ENCODE data around the gene HHATL.
A peak's percentile ranks its signal among the peaks of the same experiment; 100 is the strongest.

HHATL gene, protein sequence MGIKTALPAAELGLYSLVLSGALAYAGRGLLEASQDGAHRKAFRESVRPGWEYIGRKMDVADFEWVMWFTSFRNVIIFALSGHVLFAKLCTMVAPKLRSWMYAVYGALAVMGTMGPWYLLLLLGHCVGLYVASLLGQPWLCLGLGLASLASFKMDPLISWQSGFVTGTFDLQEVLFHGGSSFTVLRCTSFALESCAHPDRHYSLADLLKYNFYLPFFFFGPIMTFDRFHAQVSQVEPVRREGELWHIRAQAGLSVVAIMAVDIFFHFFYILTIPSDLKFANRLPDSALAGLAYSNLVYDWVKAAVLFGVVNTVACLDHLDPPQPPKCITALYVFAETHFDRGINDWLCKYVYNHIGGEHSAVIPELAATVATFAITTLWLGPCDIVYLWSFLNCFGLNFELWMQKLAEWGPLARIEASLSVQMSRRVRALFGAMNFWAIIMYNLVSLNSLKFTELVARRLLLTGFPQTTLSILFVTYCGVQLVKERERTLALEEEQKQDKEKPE

DNA sequence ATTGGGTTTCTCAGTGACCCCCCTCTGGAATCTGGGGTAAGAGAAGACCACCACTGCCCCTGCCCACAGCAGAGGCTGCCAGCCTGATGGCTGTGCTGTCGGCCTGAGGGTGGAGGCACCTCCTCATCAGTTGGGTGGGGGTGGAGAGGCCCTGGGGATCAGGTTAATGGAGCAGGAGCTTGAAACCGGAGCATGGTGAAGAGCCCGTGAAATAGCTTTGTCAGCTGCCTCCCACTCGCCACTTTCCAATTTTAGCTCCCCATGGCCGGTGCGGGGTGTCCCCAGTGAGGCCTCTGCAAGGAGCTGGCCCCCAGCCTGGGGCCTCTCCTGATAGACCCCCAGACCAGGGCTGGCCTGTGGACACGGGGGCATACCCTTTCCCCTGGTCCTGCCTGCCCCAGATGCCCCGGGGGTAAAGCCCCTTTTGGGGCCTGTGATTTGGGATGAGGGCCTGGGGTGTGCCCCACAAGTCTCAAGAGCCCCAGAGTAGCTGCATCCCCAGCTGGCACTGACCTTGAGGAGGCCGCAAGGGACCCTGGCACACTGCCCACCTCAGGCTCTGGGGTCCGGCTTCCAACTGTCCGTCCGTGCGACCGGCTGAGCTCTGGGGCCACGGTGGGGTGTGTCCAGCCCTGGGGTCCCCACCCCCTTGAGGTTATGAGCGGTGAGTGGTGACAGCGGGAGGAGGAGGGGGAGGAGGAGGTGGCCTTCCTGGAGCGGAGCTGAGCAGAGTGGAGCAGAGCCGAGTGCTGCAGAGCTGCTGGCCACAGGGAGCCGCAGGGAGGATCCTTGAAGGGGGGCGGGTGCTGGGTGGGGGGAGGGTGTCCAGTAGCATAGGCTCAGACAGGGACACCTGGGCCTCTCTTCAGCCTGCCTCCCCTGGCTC lies at the start of gene HHATL:
HHATL (minus strand) TSS at position 733 of the 886 bp plus-strand sequence. CDS start 1,972 bp downstream, outside the sequence.
- no peak for DNase-seq

DNA sequence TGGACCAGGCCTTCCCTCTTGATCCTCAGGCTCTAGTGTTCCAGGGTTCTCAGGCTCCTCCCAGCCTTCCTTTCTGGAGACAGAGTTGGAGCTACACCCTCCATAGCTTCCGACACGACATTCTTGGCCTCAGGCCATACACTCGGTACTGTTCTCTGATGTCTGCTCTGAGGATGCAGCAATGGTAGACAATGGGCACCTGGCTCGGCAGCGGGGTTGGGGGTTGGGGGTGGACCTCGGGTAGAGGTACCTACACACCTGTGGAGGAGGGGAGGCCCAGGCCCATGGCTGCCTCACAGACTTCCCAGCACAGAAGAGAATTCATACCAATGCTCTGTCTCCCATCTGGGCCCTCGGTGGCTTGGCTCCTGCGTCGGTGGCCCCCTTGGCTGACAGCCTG lies 49.0 kb upstream of the HHATL start:
- DNase-seq: no peak

DNA sequence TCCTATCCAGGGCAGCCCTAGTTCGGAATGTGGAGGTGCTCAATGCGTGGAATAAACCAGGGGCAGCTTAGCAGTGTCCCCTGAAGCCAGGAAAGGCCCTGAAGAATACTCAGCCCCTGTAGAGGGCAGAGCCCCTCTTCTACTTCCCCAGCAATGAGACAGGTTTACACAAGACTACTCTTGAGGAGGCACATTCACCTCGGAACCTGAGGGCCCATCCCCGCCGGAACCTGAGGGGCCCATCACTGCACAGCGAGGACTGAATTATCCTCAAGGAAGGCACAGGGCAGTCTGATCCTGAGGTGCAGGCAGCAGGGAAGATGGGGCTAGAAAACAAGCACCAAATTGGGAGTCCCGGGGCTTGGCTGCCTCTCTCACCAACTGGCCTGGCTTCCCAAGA lies 48.2 kb upstream of the HHATL start:
- DNase-seq: no peak

DNA sequence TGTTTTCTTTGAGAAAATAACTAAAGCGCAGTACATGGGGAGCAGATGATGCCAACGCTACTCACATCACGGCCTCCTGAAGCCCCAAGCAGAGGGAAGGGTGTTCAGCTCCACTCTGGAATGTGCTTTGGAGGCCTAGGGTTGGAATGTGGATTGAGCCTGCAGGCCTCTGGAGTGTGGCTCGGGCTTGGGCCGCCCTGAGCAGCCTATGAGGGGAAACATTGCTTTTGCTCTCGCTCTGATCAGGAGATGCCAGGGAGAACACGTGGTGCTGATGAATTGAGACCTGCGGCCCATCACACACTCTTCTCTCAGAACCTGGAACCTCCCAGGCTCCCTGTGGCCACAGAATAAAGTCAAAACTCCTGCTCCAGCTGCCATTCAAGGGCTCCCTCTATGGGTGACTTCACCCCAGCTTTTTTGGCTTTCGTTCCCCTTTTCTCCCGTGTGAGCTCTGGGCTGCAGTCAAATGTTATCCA lies 47.2 kb upstream of the HHATL start:
- DNase-seq: no peak

DNA sequence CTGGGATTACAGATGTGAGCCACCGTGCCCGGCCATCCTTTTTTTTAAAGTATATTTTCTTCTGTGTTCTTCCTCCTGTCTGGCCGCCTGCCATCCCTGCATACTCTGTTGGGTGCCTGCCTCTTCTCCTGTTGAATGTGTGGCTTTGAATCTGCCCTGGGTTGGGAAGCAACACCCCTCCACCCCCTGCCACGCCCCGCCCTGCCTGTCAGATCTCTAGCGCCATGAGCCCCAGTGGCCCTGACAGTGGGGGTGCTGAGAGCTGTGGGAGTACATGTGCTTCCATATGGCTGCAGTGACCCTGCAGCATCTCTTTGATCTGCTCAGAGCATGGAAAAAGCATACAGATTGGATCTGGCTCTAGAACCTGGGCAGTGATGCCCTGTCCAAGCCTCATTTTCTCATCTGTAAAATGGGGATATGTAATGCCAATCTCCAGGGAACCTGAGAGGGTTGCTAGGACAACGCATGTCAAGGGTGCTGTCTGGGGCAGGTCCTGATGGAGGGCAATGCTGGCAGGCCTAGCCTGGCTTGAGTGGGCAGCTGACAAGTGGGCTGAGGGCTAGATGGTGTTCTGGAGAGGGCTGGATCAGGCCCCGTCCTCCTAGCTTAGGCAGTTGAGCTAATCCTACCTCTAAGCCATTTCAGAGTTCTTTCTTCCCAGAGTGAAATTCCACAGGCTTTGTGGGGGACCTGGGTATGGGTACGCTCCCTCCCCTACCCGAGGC lies 46.6 kb upstream of the HHATL start:
- no peak for DNase-seq

DNA sequence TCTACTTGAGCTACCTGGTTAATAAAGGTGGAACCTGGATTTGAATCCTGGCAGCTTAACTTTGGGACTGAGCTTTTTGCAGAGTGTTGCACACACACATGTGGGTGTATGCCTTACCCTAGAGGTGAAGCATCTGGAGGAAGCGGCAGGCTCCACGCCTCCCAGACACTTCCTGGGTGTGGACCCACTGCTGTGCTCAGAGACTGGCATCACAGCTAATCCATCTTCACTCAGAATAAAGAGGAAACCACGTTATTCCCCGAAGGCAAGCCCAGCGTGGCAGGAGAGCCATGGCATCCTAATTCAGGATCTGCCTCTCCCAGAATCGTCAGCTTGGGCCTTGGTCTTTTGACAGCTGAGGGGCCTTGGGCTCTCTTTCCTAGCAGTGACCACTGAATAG lies 45.0 kb upstream of the HHATL start:
- DNase-seq: peak; percentile 32

DNA sequence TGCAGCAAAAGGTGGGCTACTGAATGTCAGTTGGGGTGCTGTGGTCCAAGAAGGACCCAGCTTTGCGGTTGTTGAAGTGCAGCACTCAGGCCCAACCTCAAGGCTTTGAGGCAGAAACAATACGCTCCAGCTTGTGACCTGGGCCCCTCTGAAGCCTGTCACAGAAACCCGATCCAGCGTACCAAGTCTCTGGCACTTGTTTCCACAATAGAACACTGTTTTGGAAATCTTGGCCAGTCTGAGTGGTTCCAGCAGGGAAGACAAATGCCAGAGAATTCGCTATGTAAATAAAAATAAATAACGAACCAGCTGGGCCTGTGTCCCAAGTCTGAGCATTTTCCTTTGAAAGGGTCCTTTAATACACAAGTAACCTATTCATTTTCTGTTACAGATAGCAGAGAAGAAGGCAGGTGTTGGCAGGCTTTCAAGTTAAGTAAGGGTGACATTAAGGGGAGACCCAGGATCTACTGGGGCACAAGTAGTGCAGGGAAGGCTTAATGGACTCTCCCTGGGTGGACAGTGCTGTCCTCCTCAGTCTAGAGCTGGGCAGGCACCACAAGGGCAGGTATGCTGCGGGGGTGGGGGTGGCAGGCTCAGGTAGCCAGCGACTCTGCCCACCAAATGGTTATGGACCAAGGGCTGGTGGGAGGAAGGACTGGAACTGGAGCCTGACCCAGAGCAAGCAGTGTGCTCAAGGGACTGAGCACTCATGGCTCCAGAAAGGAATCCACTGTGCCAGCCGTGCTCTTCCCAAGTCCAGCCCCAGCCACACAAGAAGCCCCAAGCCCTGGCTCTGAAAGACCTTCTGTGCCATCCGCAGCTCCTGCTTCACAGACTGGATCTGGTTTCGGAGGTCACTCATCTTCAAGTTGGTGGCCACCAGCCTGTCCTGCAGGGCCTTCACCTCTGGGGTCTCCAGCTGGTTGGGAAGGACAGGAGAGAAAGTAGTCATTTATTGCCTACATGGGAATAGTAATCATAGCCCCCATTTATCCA lies 44.2 kb upstream of the HHATL start:
- DNase-seq: no peak

DNA sequence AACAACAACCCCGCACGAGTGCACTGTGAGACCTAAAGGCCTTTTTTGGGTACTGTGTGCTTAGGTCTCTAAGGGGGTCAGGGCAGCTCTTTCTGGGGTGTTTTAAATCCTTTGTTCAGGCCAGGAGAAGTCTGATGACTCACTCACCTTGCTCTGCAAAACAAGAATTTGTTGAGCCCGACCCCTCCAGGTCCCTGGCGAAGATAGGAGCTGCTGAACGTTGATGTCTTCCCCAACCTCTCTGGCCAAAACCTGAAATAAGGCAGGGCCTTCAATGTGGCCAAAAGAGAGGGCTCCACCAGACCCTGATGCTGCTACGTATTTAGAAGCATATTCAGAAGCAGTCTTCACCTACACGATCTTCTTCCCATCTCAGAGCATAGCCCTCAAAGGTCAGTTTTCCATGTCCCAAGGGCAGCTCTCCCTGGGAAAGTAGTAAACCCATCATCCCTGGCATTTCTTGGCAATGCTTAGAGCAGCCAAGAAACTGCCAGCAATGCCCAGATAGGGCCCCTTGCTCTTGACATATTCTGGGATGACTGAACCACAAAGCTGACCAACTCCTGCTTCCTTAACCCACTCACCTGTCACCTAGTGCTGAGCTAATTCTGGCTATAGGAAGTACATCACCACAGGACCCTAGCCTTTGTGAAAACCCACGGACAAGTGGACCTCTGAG lies 43.3 kb upstream of the HHATL start:
- DNase-seq: no peak

DNA sequence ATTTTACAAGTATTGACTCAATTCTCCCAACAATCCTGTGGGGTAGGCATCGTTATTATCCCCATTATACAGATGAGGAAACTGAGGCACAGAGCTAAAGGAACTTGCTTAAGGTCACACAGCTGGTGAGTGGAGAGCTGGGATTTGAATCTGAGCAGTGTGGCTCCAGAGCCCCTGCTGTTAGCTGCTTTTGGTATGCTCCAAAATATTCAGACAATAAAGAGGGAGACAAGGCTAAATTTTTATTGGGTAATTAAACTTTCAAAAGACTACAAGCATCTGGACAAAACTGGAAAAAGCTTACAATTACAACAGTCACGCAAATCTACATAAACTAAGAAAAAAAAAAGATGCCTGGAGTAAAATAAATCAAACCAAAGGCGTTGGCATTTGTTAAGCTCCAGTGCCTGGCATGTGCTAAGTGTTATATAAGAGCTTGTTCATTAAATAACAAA lies 42.7 kb upstream of the HHATL start:
- DNase-seq: no peak

DNA sequence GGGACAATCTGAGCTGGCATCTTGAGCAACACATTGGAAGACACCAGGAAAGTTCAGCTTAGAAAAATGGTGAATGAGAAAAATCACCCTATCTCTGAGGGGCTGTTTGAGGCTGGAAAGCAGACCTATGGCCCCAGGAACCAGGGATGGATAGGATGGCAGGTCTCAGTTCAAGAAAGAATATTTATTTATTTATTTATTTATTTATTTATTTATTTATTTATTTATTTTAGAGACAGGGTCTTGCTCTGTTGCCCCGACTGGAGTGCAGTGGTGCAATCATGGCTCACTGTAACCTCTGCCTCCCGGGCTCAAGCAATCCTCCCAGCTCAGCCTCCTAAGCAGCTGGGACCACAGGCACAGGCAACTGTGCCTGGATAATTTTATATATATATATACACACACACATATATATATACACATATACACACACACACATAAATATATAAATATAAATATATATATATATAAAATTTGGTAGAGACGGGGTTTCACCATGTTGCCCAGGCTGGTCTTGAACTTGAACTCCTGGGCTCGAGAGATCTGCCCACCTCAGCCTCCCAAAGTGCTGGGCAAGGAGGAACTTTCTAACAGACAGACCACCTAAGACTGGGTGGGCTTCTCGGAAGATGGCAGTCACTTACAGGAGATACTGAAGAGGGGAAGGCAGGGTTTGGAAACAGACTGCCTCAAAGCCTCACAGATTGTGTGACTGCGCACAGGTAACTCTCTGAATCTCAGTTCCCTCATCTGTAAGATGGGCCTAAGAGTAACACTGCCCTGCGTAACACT lies 40.8 kb upstream of the HHATL start:
- no peak for DNase-seq

DNA sequence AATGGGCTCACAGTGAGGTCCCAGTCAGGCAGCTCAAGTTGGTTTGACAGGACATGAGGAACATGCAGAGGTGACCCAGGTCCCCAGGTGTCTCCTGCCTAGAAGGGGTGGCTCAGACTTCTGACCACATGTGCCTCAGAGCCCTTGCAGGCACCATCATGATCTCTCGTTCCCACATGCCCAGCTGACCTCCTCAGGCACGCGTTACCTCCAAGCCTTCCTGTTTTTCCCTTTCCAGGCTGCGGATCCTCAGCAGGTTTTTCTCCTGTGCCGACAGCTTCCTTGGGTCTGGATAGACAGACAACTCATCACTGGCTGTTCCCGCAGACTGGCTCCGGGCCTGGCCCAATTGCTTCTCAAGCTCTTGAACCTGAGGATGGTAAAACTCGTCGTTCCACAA lies 40.1 kb upstream of the HHATL start:
- DNase-seq: no peak

DNA sequence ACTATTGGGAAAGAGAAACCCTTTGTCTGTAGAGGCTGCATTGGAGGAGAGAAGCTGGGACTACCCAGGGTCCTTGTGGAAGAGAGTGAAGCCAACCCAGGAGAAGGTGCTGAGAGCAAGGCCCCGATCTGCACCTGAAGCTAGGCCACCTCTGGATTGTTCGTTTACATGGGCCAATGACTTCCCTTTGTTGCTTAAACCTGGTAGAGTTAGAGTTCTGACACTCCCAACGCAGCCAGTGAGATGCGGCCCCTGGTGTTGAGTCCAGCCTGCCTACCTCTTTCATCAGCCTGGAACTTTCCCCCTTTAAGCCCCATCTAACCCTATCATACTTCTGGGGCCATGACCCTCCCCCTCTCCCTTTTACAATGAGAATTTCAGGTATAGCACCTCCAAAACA lies 39.7 kb upstream of the HHATL start:
- no peak for DNase-seq

DNA sequence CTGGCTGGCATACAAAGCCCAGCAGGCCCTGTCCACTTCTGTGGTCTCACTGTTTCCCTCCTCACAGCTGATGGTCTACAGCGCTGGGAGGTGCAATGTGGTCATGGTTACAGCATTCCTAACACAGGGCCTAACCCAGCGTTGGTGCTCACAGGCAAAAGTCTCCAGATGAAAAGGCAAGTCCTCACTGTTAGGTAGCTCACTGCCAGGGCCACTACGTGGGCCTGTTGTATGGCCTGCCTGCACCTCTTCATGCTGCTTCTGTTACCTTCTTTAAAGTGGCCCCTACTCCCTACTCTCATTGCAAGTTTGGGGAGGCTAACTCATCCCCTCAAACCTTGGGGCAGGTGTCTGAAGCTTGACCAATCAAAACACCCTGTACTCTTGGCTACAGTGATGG lies 39.2 kb upstream of the HHATL start:
- no peak for DNase-seq

DNA sequence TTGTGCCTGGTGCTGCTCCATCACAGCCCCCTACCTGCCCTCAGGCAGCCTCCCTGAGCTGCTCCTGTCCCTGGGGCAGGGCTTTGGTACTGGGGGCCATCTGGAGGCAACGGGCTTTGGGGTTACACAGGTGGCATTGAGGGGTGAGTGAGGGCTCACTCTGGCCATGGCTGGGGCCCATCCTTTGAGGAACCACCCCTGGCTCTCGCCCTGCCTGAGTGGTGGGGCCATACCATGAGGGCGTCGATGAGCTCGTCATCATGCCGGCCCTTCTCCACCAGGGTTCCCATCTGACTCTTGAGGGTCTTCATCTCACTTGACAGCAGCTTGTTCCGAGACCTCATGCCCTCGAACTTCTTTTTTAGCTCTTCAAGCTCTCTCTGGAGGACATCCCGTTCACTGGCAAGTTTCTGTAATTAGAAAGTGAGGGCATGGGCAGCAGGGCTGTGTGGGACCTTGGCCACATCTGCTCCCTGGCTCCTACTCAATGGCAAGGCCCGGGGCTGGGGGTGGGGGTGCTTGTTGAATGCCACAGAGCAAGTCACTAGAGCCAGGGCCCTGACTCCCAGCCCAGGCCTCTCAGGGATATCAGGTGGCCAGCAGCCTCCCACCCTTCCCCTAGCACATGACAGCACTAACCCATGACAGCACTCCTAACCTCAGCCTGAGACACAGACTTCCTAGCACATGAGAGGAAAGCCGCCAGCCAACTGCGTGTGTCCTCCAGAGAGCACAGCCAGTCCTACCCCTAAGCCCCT lies 37.0 kb upstream of the HHATL start:
- DNase-seq: no peak

DNA sequence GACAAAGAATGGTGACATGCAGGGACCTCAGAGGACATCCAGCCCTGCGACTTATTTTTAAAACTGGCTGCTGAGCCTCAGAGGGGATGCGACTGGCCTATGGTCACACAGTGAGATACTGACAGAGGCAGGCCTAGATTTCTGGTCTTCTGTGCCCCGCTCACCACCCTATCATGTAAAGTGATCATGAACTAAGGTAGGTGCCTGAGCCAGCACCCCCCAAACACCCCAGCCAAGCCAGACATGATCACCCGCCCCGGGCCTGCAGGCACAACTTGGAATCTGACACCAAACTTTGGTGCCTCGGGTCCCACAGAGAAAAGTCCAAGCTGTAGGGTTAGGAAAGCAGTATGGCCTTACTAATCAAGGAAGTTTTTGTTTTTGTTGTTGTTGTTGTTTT lies 33.9 kb upstream of the HHATL start:
- no peak for DNase-seq

DNA sequence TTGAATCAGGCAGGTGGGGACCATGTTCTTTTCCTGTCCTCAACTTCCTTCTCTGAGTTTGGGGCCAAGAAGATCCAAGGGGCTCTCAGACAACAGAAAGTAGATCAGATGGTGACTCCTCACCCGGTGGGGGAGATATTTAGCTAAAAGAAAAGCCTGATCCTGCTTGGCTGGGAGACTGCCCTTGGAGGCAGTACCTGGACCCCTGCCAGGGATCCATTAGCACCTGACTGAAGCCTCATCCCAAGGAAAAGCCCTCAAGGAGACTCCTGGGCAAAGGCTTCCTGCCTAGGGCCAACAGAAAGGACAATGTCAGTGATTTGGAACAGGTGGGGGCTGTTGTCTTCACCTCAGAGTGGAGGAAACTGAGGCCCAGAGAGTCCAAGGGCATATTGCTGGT lies 33.5 kb upstream of the HHATL start:
- DNase-seq: no peak

DNA sequence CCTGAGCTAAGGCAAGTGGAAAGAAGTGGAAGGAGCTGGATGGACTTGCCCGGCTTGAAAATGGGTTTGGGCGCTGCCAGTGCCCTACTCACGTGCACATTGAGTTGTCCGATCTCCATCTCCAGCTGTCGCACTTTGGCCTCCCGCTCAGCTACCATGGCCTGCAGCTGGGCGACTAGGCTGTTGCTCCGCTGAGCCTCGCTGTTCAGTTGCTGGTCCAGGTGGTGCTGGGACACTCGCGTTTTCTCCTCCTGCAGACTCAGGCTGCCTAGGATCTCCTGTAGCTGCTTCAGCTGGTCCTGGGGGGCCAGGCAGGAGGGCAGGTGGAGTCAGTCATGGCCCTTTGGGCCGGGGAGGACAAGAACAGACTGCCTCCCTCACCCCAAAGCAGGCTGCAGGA lies 33.0 kb upstream of the HHATL start:
- DNase-seq: no peak

DNA sequence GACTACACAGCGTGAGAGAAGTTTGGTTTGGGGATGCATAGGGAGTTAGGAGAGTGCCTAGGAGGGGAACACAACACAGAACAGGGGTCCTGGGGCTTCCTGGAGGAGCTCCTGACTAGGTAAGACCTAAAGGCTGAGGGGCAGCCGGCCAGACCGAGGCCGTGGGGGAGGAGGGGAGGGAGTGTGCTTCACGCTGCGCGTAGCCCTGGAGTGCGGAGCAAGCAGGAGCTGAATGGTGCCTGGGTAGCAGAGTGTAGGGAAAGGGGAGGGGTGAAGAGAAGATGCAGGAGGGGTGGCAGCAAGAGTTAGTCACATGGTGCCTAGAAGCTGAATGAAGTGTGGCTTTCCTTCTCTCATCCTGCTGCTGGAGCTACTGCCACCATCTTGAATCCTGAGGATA lies 32.4 kb upstream of the HHATL start:
- DNase-seq: no peak

DNA sequence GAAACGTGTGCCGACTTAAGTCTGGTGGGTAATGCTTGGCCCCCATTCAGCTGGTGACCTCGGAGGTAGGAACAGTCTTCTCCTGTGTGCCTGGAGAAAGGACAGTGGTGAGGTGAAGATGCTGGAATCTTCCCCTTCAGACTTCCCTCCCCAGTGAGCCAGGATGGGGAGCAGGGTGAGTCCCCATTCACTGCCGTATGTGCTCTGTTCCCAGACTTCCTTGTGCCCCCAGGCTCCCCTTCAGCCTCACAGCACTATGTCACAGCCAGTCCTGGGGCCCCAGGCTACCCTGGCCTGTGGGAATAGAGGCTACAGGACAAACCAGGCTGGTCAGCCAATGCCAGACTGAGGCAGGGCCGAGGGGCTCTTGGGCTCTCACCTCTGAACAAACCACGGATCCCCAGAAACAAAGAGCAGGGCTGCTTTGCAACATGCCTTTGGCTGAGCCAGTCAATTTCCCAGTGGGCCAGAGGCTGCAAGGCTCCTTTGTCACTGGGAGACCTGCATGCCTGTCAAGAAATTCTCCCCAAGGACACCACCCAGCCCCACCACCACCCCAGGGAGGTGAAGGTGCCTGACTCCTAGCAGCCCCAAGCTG lies 31.8 kb upstream of the HHATL start:
- DNase-seq: no peak
